ENCODE data around the gene NBL1. TPM values are rescaled to one million over a fixed set of nuclear protein-coding genes. Genes with fewer than 3 reads are reported as not detected.

Gene NBL1
- total and polyA plus RNA-seq, 10 of the 15 experiments (the other 5 are each of a cell fraction or from before 2014, with no cell fraction given) = 0.13 to 2.4 (median 0.81) TPM; not detected in 1

- H3K79me2 ChIP-seq (ENCODE audit: control insufficient read depth, insufficient read depth, low read length) = no peaks in the 10 kb centered on the region
- H3K36me3 ChIP-seq (ENCODE audit: control insufficient read depth in 2 of 2, insufficient read depth in 2 of 2, low read length in 1 of 2) = no peaks in the 10 kb centered on the region
- no peaks in the 10 kb centered on the region for H4K20me1 ChIP-seq (ENCODE audit: control insufficient read depth, insufficient read depth)
- 93% methylated on average over 5 of the region's 5 CpGs for WGBS (ENCODE audit: insufficient coverage, insufficient replicate concordance, low lambda C conversion rate, missing lambda C conversion rate)
- intact Hi-C loops (cut with micrococcal nuclease; ENCODE audit: unreplicated experiment) (loop anchor here (5.0 to 10.0 kb wide), 3 partner anchors 167 to 402 kb away; partner anchors contain the start of genes AKR7A2, CAPZB, EMC1 and MRTO4), in situ Hi-C loops (cut with MboI) (no loop called here)
- no peak for FAIRE-seq
- H3K27ac ChIP-seq (ENCODE audit: control insufficient read depth, insufficient read depth) = no peak overlapping the region
- no peak overlapping the region for H3K9ac ChIP-seq (ENCODE audit: control insufficient read depth, insufficient read depth, low read length)
- TF ChIP-seq FOXK2 (IDR thresholded peaks at IDR 0.05) (no peak), ZNF207 (IDR thresholded peaks at IDR 0.05; ENCODE audit: borderline replicate concordance) (no peak), NR2F1 (conservative IDR thresholded peaks at IDR 0.05) (no peak)
- no peak overlapping the region for H2AFZ ChIP-seq (ENCODE audit: control insufficient read depth, low read depth, low read length)
- DNase-seq (ENCODE audit: low read depth, low spot score) = no peak
- no TSS peak for BruUV-seq (replicated peaks)
- ChIA-PET CTCF (interaction anchor here (0.5 to 1.6 kb wide), 33 partner anchors 8 to 481 kb away, joined by 3 to 7 read pairs (median 4); partner anchors contain the start of genes AKR7A2 and SLC66A1), RAD21 (ENCODE audit: unreplicated experiment) (interaction anchor here (0.6 to 1.6 kb wide), 7 partner anchors 171 to 403 kb away, joined by 3 to 5 read pairs (median 3); partner anchors contain the start of genes EMC1 and MRTO4), POLR2A (interaction anchor here (0.7 kb wide), 1 partner anchor 520 kb away, joined by 5 read pairs; no protein-coding TSS in a partner anchor), SMC1A (ENCODE audit: uncharacterized antibody, unreplicated experiment) (interaction anchor here (0.6 to 1.4 kb wide), 6 partner anchors 14 to 727 kb away, joined by 3 to 5 read pairs (median 3); no protein-coding TSS in a partner anchor)
- H3K4me1 ChIP-seq (ENCODE audit: control insufficient read depth, insufficient read depth, low read length) = no peaks in the 10 kb centered on the region
- H3K9me3 ChIP-seq (replicated peaks; ENCODE audit: control insufficient read depth, insufficient read depth, low read length) = no peaks in the 10 kb centered on the region
- H3K4me3 ChIP-seq = no peak overlapping the region
- no peak overlapping the region for H3K4me2 ChIP-seq (ENCODE audit: control insufficient read depth, insufficient read depth)
- ATAC-seq = no peak
- no peaks in the 10 kb centered on the region; a peak in 1 of 4 replicates for H3K27me3 ChIP-seq (replicated peaks in 1 of 2; ENCODE audit: control insufficient read depth in 2 of 2, insufficient read depth in 2 of 2, low read length in 1 of 2)
These were observed 10.3 kb downstream of the NBL1 start for GRCh38 chr1:19654386-19654785.

GRCh38 chr1:19654886-19655717 lies 11.0 kb downstream of the NBL1 start:
- CTCF ChIA-PET = interaction anchor here (1.1 to 1.6 kb wide), 8 partner anchors 15 to 390 kb away, joined by 3 to 6 read pairs (median 3); no protein-coding TSS in a partner anchor
- Histone ChIP-seq H3K4me1 (ENCODE audit: control insufficient read depth, insufficient read depth, low read length) (no peaks in the 10 kb centered on the region), H3K79me2 (ENCODE audit: control insufficient read depth, insufficient read depth, low read length) (no peaks in the 10 kb centered on the region), H3K9me3 (replicated peaks; ENCODE audit: control insufficient read depth, insufficient read depth, low read length) (no peaks in the 10 kb centered on the region), H4K20me1 (ENCODE audit: control insufficient read depth, insufficient read depth) (no peaks in the 10 kb centered on the region), H3K27me3 (replicated peaks in 1 of 2; ENCODE audit: control insufficient read depth in 2 of 2, insufficient read depth in 2 of 2, low read length in 1 of 2) (no peaks in the 10 kb centered on the region; a peak in 1 of 4 replicates), H2AFZ (ENCODE audit: control insufficient read depth, low read depth, low read length) (no peak overlapping the region), H3K27ac (ENCODE audit: control insufficient read depth, insufficient read depth) (no peak overlapping the region), H3K4me2 (ENCODE audit: control insufficient read depth, insufficient read depth) (no peak overlapping the region), H3K9ac (ENCODE audit: control insufficient read depth, insufficient read depth, low read length) (no peak overlapping the region), H3K4me3 (no peak overlapping the region), H3K36me3 (ENCODE audit: control insufficient read depth in 2 of 2, insufficient read depth in 2 of 2, low read length in 1 of 2) (no peaks in the 10 kb centered on the region)
- DNase-seq (ENCODE audit: low read depth, low spot score) (no peak), FAIRE-seq (no peak), ATAC-seq (no peak)
- SMC1A ChIA-PET (ENCODE audit: uncharacterized antibody, unreplicated experiment) = interaction anchor here (1.3 to 1.4 kb wide), 2 partner anchors 49 to 187 kb away, joined by 3 read pairs; no protein-coding TSS in a partner anchor
- in situ Hi-C loops (cut with MboI) (no loop called here), intact Hi-C loops (cut with micrococcal nuclease; ENCODE audit: unreplicated experiment) (loop anchor here (5.0 to 10.0 kb wide), 3 partner anchors 168 to 403 kb away; partner anchors contain the start of genes AKR7A2, CAPZB, EMC1 and MRTO4)
- no TSS peak for BruUV-seq (replicated peaks)
- WGBS (ENCODE audit: insufficient coverage, insufficient replicate concordance, low lambda C conversion rate, missing lambda C conversion rate) = 61% methylated on average over 14 of the region's 15 CpGs
- POLR2A ChIA-PET = interaction anchor here (0.7 kb wide), 1 partner anchor 521 kb away, joined by 5 read pairs; no protein-coding TSS in a partner anchor
- RAD21 ChIA-PET (ENCODE audit: unreplicated experiment) = interaction anchor here (1.2 to 1.6 kb wide), 2 partner anchors 264 to 386 kb away, joined by 4 to 5 read pairs; no protein-coding TSS in a partner anchor
- TF ChIP-seq EZH2 (IDR thresholded peaks at IDR 0.05; ENCODE audit: borderline replicate concordance, control insufficient read depth, low read depth, low read length) = no peak
- no peak for TF ChIP-seq MXI1 (IDR thresholded peaks at IDR 0.05; ENCODE audit: low read depth, low read length)
- TF ChIP-seq, protein P1, sequence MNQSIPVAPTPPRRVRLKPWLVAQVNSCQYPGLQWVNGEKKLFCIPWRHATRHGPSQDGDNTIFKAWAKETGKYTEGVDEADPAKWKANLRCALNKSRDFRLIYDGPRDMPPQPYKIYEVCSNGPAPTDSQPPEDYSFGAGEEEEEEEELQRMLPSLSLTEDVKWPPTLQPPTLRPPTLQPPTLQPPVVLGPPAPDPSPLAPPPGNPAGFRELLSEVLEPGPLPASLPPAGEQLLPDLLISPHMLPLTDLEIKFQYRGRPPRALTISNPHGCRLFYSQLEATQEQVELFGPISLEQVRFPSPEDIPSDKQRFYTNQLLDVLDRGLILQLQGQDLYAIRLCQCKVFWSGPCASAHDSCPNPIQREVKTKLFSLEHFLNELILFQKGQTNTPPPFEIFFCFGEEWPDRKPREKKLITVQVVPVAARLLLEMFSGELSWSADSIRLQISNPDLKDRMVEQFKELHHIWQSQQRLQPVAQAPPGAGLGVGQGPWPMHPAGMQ (IDR thresholded peaks at IDR 0.05; ENCODE audit: borderline replicate concordance) = no peak
- TF ChIP-seq TBL1XR1 (IDR thresholded peaks at IDR 0.05; ENCODE audit: low read depth, low read length) = no peak
- TF ChIP-seq MTA2 (IDR thresholded peaks at IDR 0.05; ENCODE audit: low read depth) = no peak
- TF ChIP-seq NR2C1 (IDR thresholded peaks at IDR 0.05) = no peak
- TF ChIP-seq MLLT1 (IDR thresholded peaks at IDR 0.05) = no peak
- no peak for TF ChIP-seq RBBP5 (conservative IDR thresholded peaks at IDR 0.05)

Data from GM12878 (cell line).